GM18505 (cell line): ENCODE data around the gene CASP10.
A peak's percentile ranks its signal among the peaks of the same experiment; 100 is the strongest.
"Not testable (repeated sequence)": the region's sequence is repeated elsewhere in the genome, so short reads cannot be mapped to it uniquely, and the experiment has no call there.

Source experiments
- ATAC-seq: cut with Tn5 transposase; IDR thresholded peaks from one replicate; pipeline ENCODE4 v1.9.1; 2021; ENCODE audit not compliant: unreplicated experiment
- POLR2A ChIP-seq: IDR thresholded peaks from 4 replicates; pipeline ENCODE4 v1.6.1; 2011; ENCODE audit warnings: borderline replicate concordance; ENCODE audit not compliant: insufficient read depth, insufficient read length; ENCODE audit errors: extremely low read depth

CASP10 gene

DNA sequence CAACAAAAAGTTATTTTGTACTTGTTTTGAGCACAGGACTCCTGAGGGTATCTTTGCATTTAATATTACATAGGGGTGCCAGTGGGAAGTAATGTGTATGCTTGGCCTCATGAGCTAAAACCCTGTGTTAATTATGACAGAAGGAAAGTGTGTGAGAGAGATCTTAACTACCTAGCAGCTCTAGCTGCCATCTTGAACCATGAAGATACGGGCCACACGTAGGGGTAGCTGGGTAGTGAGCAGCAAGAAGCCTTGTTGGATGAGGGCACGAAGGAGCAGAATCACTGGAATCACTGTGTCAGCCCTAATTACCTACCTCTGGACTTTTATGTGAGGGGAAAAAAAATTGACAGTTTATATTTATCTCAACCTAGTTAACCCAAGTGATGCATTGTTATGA lies 15.4 kb upstream of the CASP10 start:
- no peak for ATAC-seq
- no peak for TF ChIP-seq POLR2A

DNA sequence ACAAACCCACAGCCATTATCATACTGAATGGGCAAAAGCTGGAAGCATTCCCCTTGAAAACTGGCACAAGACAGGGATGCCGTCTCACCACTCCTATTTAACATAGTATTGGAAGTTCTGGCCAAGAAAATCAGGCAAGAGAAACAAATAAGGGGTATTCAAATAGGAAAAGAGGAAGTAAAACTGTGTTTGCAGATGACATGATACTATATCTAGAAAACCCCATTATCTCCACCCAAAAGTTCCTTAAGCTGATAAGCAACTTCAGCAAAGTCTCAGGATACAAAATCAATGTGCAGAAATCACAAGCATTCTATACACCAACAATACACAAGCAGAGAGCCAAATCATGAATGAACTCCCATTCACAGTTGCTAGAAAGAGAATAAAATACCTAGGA lies 14.4 kb upstream of the CASP10 start:
- not testable (repeated sequence) for ATAC-seq

DNA sequence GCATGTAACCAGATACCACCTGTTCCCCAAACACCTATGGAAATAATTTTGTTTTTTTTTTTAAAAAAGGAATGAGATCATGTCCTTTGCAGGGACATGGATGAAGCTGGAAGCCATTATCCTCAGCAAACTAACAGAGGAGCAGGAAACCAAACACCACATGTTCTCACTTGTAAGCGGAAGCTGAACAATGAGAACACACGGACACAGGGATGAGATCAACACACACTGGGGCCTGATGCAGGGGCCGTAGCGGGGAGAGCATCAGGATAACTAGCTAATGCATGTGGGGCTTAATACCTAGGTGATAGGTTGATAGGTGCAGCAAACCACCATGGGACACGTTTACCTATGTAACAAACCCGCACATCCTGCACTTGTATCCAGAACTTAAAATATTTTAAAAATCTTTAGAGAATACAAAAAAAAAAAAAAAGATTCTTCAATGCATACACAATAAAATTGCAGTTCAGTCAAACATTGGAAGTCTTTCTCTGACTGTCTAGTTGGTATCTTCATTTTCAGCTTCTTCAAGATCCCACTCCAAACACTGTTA lies 11.6 kb upstream of the CASP10 start:
- no peak for TF ChIP-seq POLR2A
- no peak for ATAC-seq

DNA sequence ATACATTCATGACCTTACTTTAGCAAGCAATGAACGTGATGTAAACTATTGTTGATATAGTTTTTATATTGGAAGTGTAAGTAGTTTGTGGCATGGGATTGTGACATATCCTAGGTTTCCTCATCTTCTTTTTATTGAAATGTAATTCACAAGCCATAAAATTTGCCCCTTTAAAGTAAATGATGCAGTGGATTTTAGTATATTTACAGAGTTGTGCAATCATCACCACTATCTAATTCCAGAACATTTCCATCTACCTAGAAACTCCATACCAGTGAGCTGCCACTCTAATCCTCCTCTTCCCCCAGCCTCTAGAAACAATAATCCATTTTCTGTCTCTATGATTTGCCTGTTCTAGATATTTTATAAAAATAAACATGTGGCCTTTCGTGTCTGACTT lies 10.7 kb upstream of the CASP10 start:
- TF ChIP-seq POLR2A, result no peak
- ATAC-seq, result no peak

DNA sequence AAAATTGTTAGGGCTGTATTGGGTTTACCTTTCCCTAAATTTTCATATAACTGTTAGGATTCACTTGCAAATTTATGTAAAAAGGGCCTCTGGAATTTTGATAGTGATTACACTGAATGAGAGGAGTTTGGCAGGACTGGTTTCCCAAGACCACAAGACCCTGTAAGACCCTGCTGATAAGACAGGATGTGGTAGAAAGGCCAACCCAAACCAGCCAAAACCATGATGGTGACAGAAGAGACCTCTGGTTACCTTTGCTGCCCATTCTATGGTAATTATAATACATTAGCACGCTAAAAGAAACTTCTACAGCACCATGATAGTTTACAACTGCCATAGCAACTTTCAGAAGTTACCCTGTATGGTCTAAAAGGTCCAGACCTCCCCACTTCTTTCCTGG lies 8.3 kb upstream of the CASP10 start:
- ATAC-seq, result no peak
- TF ChIP-seq POLR2A, result no peak

DNA sequence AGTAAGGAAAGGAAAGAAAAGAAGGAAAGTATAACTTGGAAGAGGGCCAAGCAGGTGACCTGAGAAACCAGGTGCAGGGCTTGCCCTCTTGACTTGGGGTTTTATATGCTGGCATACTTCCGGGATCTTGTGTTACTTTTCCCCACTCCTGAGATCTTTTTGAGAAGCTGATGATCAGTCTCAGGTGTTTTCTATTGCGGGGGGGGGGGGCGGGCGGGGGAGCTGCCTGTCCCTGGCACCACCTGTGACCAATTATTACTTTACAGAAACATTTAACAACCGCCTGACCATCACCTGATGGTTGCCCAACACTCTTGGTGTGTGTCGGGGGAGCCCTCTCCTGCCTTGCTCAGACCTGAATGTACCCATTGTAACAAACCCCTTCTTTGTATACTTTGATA lies 6.9 kb upstream of the CASP10 start:
- no peak for TF ChIP-seq POLR2A
- no peak for ATAC-seq

DNA sequence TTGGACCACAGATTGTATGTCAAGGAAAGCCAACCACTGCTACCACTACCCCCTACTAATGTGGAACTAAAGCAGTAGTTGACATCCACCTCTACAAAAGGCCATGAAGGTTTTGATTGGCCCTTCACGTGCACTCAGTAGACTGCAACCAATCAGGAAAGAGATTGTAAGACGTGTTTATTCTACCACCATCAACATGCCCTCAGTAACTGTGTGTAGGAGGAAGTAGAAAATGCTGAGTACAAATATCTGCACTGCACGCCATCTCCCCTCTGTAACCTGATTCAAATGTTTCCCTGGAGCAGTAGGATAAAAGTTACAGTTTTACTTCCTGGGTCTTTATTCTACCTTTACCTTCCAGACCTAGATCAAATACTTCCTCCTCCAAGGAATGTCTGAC lies 2.9 kb upstream of the CASP10 start:
- no peak for TF ChIP-seq POLR2A
- no peak for ATAC-seq

DNA sequence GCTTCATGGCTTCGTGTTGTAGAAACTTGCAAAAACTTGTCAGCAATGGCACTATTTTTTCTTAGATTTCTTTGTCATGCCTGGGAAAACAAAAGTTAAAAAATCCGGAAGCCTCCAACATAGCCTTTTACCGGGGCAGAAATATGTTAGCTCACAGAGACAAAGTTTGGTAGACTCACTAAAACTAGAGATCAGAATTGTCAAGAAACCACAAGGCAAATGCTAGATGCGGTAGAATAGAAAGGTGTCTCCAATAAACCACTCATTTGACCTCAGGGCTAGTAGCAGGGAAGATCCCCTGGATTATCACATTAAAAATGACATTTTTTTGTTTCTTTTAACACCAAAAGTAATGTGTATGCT lies 405 bp downstream of the CASP10 start:
- ATAC-seq, result no peak
- TF ChIP-seq POLR2A, result no peak

DNA sequence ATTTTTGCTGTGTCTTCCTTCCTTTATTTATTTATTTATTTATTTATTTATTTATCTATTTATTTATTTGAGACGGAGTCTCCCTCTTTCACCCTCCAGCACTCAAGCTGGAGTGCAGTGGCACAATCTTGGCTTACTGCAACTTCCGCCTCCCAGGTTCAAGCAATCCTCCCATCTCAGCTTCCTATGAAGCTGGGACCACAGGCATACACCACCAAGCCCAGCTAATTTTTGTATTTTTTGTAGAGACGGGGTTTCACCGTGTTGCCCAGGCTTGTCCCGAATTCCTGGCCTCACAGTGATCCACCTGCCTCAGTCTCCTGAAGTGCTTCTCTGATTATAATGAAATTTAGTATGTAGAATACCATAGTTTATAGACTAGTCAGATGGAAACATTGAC lies 894 bp downstream of the CASP10 start:
- ATAC-seq, result not testable (repeated sequence)

DNA sequence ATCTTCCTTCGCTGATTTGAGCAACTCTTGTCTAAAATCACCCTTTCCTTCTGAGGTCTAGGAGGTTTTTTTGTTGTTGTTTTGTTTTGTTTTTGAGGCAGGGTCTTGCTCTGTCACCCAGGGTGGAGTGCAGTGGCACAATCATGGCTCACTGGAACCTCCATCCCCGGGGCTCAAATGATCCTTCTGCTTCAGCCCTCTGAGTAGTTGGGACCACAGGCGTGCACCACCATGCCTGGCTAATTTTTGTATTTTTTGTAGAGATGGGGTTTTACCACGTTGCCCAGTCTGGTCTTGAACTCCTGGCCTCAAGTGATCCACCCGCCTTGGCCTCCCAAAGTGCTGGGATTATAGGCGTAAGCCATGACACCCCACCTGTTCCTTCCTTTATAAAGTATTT lies 1.3 kb downstream of the CASP10 start:
- not testable (repeated sequence) for ATAC-seq

DNA sequence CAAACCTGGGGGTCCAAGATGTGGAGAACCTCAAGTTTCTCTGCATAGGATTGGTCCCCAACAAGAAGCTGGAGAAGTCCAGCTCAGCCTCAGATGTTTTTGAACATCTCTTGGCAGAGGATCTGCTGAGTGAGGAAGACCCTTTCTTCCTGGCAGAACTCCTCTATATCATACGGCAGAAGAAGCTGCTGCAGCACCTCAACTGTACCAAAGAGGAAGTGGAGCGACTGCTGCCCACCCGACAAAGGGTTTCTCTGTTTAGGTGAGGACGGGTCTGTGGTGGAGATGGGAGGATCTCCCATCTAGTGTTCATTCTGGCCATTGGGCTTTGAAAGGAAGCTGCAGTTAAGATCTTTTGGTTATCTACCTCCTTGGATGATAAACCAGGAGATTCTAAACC lies 2.9 kb downstream of the CASP10 start:
- TF ChIP-seq POLR2A, result no peak
- no peak for ATAC-seq

DNA sequence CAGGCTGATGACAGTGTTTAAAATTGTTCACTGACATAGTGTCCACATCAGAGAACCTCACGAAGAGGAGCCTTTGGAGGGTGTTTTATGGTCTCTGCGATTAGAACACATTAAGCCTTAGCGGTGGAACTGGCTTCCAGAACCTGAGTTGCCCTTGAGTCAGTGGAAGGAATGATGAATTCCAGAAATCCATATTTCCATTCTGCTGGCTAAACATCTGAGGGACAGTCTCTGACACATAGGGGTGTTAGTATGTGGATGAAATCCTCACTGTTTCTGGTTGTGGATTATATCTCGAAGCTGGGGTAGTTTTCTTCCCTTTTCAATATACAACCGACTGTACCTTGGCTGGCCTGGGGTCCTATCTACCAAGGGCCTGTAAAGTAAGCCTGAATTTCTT lies 4.0 kb downstream of the CASP10 start:
- ATAC-seq, result no peak
- no peak for TF ChIP-seq POLR2A

DNA sequence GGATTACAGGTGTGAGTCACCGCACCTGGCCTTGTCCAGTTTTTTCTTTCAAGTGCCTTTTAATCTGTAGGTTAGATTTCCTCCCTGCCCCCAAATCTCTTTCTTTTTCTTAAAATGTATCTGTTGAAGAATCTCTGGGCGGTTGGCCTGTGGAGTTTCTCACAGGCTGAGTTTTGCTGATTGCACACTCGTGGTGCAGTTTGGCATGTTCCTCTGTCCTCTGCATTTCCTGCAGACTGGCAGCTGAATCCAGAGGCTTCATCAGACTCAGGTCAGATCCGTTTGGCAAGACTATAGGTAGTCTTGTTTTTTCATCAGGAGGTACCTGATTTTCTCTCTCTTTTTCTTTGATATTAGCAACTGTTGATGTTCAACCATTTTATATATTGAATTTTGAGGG lies 5.5 kb downstream of the CASP10 start:
- no peak for TF ChIP-seq POLR2A
- ATAC-seq, result no peak

DNA sequence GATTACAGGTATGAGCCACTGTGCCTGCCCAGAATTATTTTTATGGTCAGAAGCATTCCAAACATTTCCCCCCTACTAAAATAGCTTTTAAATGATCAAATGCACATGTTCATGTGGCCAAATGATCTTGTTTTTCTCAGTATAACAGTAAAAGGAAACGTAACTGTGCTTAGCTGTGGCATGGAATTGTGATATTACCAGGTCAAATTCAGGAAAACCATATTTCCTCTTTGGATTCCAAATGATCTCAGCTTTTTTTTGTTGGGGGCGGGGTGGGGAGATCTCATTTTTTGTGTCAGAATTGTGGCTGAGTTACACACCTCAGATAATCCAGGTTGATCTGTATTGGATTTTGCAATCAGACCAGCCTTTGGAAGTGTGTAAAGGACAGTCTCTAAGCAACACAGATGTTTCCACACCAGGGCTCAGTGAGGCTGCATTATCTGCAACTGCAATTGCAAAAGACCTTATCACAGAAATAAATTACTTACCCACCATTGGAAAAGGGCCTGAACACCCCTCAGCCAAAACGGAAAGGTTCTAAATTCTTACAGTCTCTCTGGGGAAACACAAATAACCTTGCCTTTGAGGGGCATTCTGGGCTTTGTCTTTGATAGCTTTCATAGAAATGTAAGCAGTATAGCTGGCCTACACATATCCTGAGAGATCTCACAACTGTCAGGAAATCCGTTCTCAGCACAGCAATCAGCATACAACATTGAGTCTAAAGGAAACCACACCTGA lies 8.4 kb downstream of the CASP10 start:
- ATAC-seq, result no peak
- TF ChIP-seq POLR2A, result no peak

DNA sequence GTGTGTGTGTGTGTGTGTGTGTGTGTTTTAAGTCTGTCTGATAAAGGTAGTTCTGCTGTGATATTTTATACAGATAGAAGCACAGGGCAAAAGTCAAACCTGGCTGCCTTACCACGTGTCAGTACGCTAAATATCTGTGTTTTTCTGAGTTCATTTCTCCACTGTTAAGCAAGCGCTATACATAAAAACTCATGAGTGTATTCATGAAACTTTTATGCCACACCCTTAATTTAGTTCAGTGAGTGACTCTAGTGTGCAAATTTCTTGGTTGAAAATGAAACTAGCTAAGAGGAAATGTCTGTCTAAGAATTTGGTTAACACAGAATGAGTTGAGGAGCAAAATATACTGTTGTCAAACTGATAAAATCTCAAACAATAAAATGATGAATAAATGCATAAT lies 11.2 kb downstream of the CASP10 start:
- peak; percentile 91 for ATAC-seq
- TF ChIP-seq POLR2A, result no peak
